Posterior cingulate gyrus (tissue), 11 donors: ENCODE data around the gene PLK3.
"Not testable (repeated sequence)": the region's sequence is repeated elsewhere in the genome, so short reads cannot be mapped to it uniquely, and the experiment has no call there.

Experiments
- DNase-seq, 10 donors: peaks; one replicate each; pipeline versions ENCODE4 v3.0.0 to v3.0.0-alpha.2; 2020 to 2021; ENCODE audit warnings: mixed read lengths in 3 of 10
- intact Hi-C: fragments of 100-400 bp; cut with DNase I; formaldehyde crosslinking; loops from one replicate; pipeline ENCODE4 v1.15.1; 2023

PLK3 gene

DNA sequence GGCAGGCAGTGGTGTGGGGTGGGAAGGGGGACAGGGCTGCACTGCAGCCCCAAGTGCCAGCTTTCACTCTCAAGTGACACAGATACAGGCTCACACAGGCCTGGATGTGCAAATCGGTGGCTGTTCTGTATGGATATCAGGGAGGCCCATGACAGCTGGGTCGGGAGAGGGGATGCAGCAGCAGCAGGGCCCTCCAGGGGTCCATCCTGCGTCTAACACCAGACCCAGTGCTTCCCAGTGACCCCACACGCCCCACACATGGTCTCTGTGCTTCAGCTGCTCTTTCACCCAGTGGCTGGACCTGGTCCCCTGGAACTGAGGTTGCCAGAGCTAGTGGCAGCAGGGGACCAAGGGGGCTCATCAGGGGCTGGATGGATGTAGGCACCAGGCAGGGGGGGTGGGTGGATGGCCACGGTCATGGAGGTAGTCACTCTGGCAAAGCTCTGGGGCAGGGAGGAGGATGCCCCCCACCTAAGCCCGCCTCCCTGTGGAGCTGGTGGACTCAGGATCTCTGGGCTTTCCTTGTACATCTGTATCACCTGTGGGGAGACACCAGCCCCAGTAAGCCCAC, 22.0 kb downstream of the PLK3 start:
- intact Hi-C loops = no loop called here
- DNase-seq = peak in 3 of 10 donors; percentile 32 to 73 (median 62)

DNA sequence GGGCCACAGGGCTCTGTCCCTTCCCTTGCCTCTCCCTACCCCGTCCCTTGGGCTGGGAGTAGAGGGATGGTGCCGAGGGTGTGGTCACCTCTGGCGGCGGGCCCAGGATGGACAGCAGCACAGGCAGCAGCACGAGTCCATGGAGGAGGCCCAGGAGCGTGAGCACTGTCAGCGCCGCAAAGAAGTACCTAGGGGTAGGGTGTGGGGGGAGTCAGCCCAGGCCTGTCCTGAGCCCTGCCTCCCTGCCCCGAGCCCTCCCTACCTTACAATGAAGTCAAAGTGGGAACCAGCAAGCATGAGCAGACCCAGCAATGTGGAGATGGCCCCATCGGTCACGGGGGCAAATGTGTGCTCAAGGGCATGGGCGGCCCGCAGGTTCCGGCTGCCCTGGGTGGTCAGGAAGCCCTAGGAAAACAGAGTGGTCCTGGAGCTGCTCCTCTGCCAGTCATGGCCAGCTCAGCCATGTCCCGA, 22.8 kb downstream of the PLK3 start:
- DNase-seq = peak in 3 of 10 donors; percentile 65 to 76 (median 68)
- intact Hi-C loops = no loop called here

DNA sequence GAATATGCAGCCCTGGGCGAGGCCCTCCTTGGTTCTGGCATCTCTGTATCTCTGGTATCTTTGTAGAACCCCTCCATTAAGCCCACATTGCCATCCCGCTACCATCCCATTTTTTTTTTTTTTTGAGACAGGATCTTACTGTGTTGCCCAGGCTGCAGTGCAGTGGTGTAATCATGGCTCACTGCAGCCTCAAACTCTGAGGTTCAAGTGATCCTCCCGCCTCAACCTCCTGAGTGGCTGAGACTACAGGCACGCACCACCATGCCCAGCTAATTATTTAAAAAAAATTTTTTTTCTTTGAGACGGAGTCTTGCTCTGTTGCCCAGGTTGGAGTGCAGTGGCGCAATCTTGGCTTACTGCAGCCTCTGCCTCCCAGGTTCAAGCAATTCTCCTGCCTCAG, 24.2 kb downstream of the PLK3 start:
- intact Hi-C loops = not testable (repeated sequence)
- DNase-seq = peak in 3 of 10 donors; percentile 10 to 14 (median 11)

DNA sequence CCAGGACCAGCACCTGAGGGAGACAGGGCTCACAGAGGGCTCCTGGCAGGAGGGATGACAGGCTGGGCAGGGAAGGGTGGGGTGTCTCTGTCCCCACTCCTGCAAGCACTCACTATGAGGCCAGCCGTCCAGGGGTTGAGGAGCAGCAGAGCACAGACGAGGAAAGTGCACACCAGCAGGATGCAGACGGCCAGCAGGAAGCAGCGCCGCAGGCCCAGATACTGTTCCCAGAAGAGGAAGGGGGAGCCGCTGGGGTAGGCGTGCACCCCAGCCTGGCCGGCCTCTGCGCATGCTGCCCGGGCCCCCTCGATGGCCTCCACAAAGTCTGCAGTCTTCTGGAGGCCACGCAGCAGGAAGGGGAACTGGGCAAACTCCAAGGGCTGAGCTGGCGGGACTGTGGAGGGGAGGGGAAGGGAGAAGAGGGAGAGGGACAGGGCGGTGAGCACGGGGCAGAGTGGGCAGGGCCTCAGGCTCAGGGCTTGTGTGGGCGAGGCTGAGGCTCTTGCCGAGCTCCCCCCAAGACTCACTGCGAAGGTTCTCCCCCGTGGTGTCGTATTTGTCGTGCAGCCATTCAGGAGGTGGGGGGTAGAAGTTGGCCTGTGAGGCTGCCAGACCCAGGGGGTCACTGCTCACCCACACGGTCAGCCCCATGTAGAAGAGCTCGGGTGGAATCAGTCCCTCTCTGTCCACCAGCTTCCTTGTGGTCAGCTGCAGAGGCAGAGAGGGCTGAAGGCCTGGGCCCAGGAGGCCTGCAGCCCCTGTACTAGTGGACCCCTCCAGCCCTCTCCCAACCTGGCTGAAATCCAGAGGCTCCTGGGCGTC, 26.4 kb downstream of the PLK3 start:
- intact Hi-C loops = no loop called here
- peak in 4 of 10 donors; percentile 39 to 91 (median 78) for DNase-seq

DNA sequence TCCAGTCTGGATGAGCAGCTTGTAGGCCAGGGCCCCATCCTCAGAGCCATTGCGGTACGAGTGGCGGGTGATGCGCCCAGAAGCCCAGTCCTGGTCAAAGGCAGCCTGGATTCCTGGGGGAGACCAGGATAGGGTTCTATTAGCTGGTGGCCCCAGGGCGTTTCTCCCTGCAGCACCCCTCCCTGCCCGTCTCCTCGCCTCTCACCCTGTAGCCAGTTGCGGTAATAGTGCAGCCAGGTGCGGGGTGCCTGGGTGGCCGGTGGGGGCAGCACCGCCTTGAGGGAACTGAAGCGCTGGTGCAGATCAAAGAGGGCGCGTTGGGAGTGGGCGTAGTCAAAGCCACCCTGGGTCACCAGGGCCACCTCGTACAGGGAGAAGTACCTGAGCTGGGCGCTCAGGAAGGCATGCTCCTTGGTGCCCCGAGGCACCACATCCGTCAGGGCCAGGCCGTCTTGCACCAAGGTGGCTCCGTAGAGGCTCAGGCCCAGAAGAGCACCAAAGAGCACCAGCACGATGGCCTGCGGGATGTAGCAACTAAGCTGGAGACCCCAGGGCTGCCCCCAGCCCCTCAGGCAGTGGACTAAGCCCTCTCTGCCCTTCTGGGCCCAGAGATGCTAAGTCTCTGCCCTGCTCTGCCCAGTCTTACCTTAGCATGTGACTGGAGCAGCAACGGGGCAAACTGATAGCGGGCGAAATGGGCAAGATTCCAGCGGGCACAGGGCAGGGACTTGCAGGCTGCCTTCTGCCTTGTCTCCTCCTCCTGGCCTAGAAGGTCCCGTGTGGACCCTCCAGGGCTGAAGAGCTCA, 27.2 kb downstream of the PLK3 start:
- intact Hi-C loops = no loop called here
- peak in 2 of 10 donors; percentile 70 to 74 for DNase-seq

DNA sequence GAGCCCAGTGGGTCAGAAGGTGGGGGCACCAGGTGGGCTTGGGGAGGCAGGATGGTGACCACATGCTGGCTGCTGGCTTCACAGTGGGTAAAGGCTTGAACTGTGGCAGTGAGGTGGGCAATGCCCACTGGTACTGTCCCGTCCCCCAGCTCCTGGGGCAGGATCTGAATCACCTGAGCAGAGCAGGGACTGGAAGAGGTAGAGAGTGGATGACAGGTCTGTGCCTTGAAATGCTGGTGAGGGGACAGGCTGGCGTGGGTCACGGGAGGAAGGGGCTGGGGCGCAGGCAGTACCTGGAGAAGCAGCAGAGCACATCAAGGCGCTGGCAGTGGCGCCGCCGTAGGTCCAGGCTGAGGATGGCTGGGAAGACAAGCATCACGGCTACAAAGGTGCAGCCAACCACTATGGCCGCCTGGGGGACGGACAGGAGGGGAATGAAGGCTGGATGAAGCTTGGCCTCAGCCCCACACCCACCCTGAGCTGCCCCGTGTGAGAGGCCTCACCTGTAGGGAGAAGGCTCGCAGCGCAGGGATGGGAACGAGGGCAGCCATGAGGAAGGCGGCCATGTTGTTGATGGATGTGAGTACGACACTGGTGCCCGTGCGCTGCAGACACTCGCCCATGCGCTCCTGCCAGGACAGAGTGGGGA, 27.9 kb downstream of the PLK3 start:
- DNase-seq = peak in 2 of 10 donors; percentile 42 to 62
- intact Hi-C loops = no loop called here

DNA sequence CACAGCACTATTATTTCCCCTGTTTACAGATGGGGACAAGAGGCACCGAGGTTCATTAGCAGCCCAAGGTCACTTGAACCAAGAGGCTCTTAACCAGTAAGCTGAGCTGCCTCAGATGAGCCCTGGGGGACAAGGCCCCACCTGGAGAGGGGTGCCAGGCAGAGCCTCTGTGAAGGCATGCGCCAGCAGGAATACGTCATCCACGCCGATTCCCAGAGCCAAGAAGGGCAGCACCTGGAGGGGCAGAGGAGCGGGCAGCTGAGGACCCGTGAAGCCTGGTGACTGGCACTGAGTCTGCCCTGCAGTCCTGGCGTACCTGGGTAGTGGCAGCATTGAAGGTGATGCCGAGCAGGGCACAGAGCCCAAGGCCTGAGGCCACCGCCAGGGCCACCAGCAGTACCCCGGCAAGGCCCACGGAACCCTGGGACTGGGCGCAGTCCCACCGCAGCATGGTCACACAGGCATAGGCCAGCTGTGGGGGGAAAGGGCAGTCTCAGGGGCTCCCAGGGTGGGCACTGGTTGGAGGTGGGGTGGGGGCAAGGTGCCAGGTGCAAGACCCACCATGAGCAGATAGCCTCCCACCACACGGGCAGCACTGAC, 28.8 kb downstream of the PLK3 start:
- intact Hi-C loops = no loop called here

DNA sequence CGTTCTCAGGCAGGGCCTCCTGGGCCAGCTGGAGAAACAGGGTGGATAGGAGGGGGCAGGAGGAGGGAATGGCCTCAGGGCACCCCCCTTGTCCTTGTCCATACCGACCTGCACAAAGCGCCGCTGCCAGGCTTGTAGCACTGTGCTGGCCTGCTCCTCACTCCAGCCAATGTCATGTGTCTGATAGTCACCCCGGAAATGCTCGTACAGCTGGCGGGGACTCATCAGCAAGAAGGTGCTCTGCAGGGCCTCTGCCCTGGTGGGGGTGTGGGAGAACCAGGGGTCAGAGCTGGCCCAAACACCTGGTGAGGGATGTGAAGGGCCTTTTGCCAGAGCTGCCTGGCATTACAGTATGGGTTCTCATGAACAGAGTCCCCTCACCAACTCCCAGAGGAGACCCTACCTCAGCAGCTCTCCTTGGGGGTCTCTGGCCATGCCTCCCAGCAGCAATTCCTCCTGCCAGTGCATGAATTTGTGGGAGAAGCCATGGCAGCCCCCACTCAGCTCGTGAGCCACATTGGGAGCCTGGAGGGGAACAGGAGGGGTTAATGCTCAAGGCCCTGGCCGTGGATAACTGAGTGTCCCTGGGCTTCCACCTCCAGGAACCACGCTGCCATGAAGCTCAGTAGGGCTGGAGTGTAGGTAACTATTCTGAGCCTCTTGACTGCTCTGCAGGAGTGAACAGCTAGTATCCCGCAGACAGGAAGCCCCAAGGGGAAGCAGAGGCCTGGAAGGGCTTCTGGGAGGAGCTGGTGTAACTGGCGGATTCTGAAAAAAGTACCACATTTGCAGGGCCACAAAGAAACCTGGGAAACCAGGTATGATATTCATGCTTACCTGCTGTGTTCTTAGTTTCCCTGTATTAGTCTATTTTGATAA, 29.6 kb downstream of the PLK3 start:
- DNase-seq = peak in 2 of 10 donors; percentile 69 to 77
- intact Hi-C loops = loop anchor here (10.0 kb wide), 1 partner anchor 475 kb away; no protein-coding TSS in a partner anchor

More for the DNA sequence above, 28.8 kb downstream of the PLK3 start:
- peak in 2 of 10 donors; percentile 52 to 81 for DNase-seq

DNA sequence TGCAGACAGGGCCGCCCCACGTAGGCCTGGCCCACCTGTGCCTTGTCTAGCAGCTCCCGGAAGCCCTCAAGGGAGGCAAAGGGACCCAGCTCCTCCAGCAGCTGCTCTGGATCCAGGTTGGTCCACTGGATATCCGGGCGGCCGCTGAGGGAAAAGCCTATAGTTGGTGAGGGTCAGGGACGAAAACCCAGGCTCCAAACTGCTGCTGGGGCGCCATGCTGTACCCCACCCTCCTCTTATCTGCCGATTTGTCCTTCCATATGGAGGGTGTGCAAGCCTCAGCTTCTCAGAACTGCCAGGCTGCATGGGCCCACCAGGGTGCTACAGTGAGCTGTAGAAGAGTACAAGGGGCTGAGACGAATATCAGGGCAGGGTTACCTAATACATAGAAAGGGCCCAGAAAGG, 30.7 kb downstream of the PLK3 start:
- intact Hi-C loops = loop anchor here (10.0 kb wide), 1 partner anchor 474 kb away; no protein-coding TSS in a partner anchor

DNA sequence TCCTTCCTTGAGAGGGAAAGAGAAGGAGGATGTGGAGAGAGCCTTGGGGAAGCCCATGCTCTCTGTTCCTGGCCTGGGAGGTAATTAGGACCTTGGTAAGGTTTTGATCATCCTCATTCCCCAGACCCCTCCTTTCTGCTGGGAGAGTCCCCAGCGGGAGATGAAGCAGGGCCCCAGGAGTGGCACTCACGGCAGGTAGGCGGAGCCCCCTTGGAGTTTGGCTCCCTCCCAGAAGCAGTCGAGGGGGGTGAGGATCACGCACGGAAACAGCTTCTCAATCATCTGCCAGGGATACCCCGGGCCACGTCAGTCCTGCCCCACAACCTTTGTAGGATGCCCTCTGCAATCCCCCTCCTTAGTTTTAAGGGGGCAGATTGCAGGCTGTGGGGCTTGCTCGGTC, 31.3 kb downstream of the PLK3 start:
- intact Hi-C loops = loop anchor here (10.0 kb wide), 1 partner anchor 473 kb away; no protein-coding TSS in a partner anchor
- DNase-seq = peak in 3 of 10 donors; percentile 1 to 70 (median 48)

More for the DNA sequence above, 30.7 kb downstream of the PLK3 start:
- peak in 3 of 10 donors; percentile 0 to 67 (median 67) for DNase-seq

DNA sequence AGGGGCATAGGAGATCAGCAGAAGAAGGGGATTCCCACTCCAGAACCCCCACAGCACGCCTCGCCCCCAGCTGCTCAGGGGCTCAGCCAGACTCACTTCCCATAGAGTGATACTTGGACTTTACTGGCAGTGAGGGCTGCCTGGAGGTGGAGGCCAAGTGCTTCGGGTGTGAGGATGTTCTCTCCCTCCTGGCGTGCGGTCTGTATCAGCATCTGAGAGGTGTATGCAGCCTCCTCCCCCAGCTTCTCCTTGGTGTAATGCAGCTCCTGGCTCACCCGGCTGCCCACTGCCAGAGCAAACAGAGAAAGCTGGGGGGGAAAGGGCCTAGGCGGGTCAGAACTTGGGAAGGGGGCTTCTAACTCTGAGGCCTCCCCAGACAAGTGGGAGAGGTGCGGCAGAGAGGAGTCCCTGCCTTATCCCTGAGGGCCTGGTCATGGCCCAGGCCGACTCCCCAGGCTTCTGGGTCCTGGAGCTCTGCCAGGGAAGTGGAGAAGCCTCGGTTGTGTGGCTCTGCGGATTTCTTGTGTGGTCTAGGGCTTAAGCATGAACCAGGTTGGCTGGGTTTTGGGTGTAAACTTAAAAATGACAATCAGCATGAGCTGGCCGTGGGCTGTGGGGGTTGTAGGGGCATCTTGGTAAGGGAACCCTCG, 32.0 kb downstream of the PLK3 start:
- intact Hi-C loops = loop anchor here (10.0 kb wide), 1 partner anchor 473 kb away; no protein-coding TSS in a partner anchor
- DNase-seq = peak in 3 of 10 donors; percentile 2 to 66 (median 57)

DNA sequence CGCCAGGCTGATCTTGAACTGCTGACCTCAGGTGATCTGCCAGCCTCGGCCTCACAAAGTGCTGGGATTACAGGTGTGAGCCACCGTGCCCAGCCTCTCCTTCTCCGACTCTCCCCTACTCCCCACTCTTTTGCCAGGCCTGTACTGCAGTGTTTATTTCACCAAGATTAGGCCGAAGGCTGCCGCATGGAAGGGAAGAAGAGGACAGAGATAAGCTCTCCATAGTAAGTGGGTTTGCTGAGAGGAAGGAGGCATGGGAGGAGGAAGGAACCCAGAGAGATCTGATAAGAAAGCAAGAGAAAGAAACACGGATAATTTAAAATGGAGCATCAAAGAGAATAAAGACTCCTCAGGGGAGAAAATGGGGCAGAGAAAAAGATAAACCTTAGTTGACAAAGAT, 34.2 kb downstream of the PLK3 start:
- DNase-seq = peak in 3 of 10 donors; percentile 1 to 26 (median 17)
- intact Hi-C loops = loop anchor here (10.0 kb wide), 1 partner anchor 470 kb away; no protein-coding TSS in a partner anchor

DNA sequence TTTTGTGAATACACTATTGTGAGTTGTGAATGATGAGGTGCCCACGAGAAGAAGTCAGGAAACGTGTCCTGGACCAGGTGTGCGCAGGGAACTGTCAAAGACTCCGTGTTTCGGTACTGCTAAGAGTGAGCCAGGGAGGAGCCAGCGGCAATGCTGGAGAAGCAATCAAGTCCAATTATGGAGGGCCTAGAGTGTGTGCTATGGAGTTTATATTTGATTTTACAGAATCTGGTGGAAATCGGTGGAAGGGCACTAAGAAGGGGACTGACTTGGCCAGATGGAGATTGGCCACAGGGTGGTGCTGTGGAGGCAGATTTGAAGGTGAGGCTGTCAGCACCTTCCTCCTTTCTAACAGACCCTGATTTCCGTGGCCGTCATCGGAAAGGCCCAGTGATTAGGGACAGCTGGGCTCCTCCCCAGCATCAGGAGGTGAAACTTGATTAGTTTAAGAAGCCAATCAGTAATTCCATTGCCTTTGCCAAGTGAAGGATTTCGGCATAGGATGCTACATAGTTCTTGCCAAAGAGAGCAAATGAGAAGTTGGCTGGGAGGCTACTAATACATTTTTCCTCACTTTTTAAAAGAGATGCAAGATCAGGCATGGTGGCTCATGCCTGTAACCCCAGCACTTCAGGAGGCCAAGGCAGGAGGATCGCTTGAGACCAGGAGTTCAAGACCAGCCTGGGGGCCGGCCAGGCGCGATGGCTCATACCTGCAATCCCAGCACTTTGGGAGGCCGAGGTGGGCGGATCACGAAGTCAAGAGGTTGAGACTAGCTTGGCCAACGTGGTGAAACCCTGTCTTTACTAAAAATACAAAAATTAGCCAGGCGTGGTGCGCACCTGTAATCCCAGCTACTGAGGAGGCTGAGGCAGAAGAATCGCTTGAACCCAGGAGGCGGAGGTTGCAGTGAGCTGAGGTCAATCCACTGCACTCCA, 35.8 kb downstream of the PLK3 start:
- intact Hi-C loops = loop anchor here (5.0 to 10.0 kb wide), 4 partner anchors 104 to 469 kb away; partner anchors contain the start of genes EIF2B3, HECTD3, RNU5D-1 and UROD
- peak; percentile 64 to 97 (median 86) for DNase-seq

DNA sequence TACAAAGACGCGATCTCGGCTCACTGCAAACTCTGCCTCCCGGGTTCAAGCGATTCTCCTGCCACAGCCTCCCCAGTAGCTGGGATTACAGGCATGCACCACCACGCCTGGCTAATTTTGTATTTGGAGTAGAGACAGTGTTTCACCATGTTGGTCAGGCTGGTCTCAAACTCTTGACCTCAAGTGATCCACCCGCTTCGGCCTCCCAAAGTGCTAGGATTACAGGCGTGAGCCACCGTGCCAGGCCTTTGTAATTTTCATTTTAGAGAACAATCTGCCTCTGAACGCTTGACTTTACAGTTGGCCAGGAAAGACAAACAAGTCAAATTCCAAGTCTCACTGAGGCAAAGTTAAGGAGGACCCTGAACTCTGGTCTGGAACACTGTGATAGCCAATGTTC, 38.1 kb downstream of the PLK3 start:
- DNase-seq = not testable (repeated sequence)
- intact Hi-C loops = loop anchor here (5.0 to 10.0 kb wide), 4 partner anchors 106 to 467 kb away; partner anchors contain the start of genes EIF2B3, HECTD3, RNU5D-1 and UROD

DNA sequence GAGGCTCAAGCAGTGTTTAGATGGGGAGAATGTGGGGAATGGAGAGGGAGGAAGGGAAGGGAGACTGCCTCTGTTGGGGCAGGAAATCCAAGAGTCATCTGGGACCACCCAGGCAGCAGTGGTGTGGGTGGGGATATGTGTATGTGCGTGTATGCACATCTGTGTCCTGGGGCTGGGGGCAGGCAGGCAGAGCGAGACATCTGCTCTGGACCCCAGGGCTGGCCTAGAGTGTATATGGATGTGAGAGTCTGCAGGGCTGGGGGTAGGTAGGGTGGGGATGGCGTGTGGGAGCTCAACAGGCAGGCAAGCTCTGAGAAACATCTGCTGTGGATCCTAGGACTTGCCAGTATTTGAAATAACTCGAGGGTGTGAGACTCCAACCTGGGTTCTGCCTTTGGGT, 39.4 kb downstream of the PLK3 start:
- intact Hi-C loops = loop anchor here (5.0 to 10.0 kb wide), 4 partner anchors 107 to 465 kb away; partner anchors contain the start of genes EIF2B3, HECTD3, RNU5D-1 and UROD

DNA sequence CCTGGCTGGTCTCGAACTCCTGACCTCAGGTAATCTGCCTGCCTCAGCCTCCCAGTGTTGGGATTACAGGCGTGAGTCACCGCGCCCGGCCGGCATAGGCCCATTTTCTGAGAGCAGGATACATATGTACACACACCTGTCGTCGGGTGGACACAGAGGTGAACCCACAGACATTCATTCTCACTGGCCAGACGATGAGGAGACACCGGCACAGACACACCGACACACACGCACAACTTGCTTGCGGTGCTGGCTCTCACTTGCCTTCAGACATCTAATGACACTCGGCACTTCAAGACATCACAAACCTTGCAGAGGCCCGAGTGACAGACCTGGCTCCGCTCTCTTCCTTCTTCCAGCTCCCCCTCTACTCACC, 42.3 kb downstream of the PLK3 start:
- intact Hi-C loops = no loop called here

More for the DNA sequence above, 39.4 kb downstream of the PLK3 start:
- no peak for DNase-seq

More for the DNA sequence above, 42.3 kb downstream of the PLK3 start:
- peak in 1 of 10 donors; percentile 20 for DNase-seq
